DOHH2 (cell line): ENCODE measurements around the gene CMTR1.

Experiments
- CTCF ChIP-seq: fragments of 200-600 bp; sonication (generic); IDR thresholded peaks from one replicate; pipeline ENCODE4 v1.5.1; 2014; ENCODE audit warnings: antibody characterized with exemption, mild to moderate bottlenecking, low read depth, low read length; ENCODE audit not compliant: poor library complexity, severe bottlenecking
- EZH2phosphoT487 ChIP-seq: fragments of 200-600 bp; sonication (generic); IDR thresholded peaks from 2 replicates; pipeline ENCODE4 v1.6.1; 2017; ENCODE audit warnings: borderline replicate concordance, mild to moderate bottlenecking, antibody characterized with exemption, low read length, moderate library complexity, mixed read lengths

- TF ChIP-seq CTCF (no peak), EZH2phosphoT487 (no peak)
Measured at GRCh38 chr6:37488476-37488875, 55.5 kb downstream of the CMTR1 start.
